Measurements from ENCODE around the gene GSK3A.

- TF ChIP-seq, protein P1, sequence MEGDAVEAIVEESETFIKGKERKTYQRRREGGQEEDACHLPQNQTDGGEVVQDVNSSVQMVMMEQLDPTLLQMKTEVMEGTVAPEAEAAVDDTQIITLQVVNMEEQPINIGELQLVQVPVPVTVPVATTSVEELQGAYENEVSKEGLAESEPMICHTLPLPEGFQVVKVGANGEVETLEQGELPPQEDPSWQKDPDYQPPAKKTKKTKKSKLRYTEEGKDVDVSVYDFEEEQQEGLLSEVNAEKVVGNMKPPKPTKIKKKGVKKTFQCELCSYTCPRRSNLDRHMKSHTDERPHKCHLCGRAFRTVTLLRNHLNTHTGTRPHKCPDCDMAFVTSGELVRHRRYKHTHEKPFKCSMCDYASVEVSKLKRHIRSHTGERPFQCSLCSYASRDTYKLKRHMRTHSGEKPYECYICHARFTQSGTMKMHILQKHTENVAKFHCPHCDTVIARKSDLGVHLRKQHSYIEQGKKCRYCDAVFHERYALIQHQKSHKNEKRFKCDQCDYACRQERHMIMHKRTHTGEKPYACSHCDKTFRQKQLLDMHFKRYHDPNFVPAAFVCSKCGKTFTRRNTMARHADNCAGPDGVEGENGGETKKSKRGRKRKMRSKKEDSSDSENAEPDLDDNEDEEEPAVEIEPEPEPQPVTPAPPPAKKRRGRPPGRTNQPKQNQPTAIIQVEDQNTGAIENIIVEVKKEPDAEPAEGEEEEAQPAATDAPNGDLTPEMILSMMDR (IDR thresholded peaks at IDR 0.05): no peak
- no peak for TF ChIP-seq POLR2A (IDR thresholded peaks at IDR 0.05)
Measured at GRCh38 chr19:42206871-42207755, 35.3 kb downstream of the GSK3A start.

All from Peyer's patch (tissue), 4 donors.